Kidney glomerular epithelial cell (primary cell): ENCODE results near the gene PLTP.

Experiments
- DNase-seq: peaks from one replicate; lab custom pipeline; 2025; lab: John Stamatoyannopoulos, UW

PLTP gene

DNA sequence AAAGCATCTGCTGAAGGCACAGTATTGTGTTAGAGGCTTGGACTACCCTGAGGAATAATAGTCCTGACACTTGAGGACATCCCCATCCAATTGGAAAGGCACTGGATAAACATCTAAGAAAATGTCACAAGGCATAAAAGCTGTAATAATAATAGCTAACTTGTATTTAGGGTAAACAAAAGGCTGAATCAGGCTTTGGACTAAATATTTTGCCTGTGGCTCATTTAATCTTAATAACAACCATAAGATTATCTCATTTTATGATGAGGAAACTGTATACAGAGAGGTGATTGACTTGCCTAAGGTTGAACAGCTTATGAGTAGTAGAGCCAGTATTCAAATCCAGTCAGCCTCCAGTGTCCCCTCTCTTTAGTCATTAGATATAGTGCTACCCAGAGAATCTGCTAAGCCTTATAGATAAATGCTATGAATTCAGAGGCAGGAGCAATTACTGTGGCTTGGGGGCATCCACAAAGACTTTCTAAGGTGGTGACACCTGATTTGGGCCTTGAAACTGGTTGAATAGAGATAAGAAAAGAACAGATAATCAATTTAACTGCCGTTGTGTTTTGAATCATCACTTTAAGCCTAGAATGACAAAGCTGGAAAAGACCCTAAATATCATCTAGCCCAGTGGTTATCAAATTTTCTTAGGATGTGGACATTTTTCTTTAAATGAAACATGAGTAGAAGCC, 38.4 kb downstream of the PLTP start:
- DNase-seq: no peak

DNA sequence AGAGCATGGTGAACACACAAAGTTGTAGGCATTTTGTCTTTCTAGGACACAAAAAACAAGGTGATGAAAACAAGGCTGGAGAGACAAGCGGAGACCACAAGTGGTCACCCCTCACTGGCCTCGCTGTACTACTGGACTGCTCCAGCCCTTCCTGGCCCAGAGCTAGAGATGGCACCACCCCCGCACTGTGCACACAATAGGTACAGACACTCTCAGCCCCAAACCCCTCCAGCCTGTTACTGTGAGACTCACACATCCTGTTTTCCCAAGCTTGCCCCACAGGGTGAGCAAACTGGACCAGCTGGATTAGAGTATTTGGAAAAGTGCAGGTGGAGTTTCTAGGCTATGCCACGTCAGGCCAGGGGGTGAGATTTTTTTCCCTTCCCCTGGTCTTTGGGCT, 39.3 kb downstream of the PLTP start:
- no peak for DNase-seq

DNA sequence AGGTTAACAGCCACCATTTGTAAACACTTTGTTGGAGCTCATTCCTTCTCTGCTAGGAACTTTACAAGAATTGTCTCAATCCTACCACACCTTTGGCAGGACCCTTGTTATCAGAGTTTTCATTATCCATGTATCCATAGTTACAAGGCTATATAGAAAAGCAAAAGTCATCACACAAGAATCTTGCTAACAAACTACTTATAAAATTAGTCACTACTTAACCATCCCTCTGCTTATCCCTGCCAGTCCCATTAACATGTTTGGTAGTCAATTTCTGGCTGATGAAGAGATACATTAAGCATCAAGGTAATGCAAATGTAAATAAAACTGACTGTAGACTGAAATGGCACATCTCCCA, 44.2 kb downstream of the PLTP start:
- peak; percentile 77 for DNase-seq

DNA sequence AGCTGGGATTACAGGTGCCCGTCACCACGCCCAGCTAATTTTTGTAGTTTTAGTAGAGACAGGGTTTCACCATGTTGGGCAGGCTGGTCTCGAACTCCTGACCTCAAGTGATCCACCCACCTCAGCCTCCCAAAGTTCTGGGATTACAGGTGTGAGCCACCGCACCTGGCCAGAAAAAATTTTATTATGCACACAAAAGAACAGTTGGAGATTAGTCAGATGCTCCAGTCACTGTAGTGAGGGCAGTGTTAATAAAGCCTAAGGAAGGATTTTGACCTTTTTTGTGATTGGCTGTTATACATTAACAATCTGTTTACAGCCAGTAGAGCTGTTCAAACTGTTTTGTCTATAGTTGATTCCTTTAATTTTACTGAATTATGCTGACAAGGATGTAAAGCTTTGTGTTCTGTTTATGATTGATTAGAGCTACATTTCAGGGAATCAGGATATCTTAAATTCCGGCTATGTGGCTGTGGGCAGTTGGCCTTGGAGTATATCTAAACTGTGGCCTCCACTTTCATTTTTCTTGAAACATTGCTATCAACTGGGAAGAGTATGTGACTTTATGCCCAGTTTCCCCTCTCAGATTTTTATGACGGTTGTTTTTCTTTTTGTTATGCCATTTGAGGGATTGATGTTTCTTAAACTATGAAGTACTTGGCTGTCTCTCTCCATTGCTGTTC, 44.7 kb downstream of the PLTP start:
- DNase-seq: no peak

DNA sequence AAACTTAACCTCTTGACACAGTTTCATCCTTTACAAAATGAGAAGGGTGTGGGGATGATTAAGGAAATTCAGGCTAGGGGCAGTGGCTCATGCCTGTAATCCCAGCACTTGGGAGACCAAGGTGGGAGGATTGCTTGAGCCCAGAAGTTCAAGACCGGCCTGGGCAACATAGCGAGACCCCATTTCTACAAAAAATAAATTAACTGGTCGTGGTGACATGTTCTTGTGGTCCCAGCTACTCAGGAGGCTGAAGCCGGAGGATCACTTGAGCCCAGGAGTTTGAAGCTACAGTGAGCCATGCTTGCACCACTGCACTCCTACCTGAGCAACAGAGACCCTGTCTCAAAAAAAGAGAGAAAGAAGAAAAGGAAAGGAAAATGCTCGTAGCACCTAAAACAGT, 45.5 kb downstream of the PLTP start:
- no peak for DNase-seq

DNA sequence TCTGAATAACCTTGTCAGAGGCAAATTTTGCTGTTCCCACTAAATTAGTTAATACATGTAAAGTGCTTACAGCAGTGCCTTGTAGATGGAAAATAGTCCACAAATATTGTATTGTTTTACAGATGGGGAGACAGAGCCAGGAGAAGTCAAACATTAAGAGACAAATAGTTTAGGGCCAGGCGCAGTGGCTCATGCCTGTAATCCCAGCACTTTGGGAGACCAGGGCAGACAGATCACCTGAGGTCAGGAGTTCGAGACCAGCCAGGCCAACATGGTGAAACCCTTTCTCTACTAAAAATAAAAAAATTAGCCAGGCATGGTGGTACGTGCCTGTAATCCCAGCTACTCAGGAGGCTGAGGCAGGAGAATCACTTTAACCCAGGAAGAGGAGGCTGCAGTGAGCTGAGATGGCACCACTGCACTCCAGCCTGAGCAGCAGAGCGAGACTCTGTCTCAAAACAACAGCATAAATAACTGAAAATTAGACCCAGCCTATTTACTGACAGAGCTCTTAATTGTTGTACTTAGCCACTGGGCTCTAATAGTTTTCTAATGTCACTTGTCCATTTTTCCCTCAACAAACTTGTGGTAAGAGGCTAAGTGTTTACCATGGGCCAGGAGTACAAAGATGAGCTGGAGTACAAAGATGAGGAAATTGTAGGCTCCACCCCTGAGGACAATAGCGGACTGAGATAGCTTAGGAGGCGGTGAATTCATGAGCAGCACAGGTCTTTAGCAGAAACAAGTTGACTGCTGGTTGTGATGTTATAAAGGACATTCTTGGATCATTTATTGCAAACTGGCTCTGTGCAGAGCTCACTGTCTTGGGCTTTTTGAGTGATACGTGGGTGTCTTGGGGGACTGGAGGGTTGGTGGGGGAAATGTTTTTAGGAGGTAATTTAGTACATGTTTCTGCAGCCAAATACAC, 48.1 kb downstream of the PLTP start:
- no peak for DNase-seq

DNA sequence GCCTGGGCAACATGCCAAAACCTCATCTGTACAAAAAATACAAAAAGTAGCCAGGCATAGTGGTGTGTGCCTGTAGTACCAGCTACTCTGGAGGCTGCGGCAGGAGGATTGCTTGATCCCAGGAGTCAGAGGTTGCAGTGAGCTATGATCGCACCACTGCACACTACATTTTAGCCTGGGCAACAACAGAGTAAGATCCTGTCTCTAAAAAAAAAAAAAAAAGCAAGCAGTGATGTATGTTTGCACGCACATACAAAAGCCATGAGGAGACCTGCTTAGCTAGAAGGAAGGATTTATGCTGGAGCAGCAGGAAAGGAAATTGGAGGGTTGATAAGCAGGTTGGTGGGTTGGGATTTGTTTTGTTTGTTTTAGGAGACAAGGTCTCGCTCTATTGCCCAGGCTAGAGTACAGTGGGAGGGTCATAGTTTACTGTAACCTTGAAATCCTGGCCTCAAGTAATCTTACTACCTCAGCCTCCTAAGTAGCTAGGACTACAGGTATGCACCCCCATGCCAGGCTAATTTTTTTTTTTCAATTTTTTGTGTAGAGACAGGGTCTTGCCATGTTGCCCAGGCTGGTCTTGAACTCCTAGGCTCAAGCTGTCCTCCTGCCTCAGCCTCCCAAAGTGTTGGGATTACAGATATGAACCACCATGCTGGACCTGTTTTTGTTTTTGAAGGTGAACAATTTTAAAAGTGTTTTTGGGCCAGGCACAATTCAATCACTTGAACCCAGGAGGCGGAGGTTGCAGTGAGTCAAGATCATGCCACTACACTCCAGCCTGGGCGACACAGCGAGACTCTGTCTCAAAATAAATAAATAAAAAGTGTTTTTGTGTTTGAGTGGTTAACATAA, 50.5 kb downstream of the PLTP start:
- DNase-seq: no peak

DNA sequence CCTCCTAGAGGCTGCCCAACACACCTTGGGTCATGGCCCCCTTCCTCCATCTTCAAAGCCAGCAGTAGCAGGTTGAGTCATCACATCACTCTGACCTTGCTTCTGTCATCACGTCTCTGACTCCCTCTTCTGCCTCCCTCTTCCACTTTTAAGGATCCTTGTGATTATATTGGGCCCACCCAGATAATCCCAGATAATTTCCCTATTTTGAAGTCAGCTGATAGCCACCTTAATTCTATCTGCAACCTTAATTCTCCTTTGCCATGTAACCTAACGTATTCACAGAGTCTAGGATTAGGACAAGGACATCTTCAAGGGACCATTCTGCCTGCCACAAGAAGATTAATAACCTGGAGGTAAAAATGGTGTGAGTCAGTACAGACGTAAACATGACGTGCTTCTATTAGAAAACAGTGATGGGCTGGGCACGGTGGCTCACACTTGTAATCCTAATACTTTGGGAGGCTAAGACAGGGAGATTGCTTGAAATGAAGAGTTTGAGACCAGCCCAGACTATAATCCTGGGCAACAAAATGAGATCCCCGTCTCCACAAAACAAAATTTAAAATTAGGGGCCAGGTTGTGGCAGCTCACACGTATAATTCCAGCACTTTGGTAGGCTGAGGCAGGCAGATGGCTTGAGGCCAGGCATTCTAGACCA, 51.3 kb downstream of the PLTP start:
- no peak for DNase-seq

DNA sequence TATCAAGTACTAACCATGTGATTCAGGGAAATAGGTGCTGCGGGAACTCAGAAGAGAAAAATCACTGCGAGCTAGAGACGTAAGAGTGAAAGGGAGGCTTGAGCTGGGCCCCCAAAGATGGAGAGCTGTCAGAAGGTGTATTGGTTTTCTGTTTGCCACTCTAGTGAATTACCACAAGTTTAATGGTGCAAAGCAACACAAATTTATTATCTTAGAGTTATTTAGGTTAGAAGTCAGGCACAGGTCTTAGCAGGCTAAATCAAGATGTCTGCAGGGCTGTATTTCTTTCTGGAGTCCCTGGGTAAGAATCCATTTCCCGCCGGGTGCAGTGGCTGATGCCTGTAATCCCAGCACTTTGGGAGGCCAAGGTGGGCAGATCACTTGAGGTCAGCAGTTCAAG, 52.0 kb downstream of the PLTP start:
- DNase-seq: no peak

DNA sequence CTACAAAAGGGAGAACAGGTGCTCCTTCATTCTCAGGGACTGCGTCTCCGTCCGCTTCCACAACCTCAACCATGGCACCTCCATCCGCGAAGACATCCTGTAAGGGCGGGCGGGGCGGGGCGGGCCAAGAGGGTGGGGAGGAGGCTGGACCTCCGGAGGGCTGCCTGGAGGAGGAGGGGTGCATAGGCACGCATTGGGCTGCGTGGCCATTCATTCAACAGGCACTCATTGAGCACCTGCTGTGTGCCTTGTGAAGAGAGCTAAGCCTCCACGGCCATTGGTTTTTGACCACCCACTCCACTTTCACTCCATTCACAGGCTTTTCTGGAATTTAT, 54.1 kb downstream of the PLTP start:
- DNase-seq: no peak

DNA sequence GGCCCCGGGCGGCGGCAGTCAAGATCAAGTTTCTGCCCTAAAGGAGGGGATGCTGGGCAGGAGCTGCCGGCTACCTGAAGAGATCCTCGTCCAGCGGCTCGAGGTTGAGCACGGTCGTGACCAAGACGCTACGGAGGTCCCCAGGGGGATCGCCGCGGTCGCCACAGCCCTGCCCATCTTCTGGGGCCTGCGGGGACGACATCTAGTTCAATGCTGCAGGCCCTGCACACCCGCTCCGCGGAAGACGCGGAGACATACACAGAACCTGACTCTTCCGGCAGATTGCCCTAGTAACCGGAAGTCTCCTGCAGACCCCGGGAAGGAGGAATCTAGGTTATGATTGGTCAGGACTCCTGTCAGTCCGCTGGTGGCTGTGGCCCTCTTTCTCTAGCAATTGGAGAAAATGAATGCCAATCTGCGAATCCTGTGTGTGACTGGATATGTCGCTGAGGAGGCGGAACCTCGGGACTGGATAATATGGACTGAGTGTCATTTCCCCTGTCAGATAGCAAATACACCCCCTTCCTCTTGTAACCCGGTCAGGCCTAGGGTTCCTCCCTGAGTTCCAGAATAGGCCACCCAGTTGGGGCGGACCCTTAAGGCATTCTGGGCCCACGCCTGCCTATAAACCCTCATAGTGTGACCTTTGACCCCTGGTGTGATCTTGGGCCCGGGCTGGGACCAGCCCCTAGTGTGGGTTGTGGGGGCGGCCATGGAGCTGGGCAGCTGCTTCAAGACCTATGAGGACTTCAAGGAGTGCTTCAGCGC, 54.7 kb downstream of the PLTP start, which contains the start of the genes ACOT8 and ZSWIM3:
Gene ACOT8 (minus strand): TSS at position 279 of the 768 bp plus-strand sequence. CDS start 77 bp downstream, at position 202.
Gene ZSWIM3 (plus strand): TSS at position 501 of the 768 bp plus-strand sequence. CDS start 212 bp downstream, at position 713.
- DNase-seq: peak; percentile 100

DNA sequence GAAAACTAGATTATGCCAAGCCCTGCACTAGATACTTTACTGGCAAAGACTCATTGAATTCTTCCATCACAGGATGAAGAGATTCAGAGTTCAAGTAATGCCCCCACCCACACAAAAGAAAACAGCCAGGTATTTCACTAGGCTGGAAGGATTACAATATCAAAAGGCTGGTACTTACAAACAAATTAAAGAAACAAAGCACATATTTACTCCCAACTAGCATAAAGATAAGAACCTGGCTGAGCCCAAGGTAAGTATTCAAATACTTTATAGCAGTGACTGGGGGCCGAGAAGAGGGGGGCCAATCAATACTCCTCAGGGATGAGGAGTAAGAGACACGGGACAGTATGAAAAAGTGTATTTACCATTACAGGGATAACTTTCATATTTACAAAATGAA, 58.5 kb downstream of the PLTP start:
- DNase-seq: no peak

DNA sequence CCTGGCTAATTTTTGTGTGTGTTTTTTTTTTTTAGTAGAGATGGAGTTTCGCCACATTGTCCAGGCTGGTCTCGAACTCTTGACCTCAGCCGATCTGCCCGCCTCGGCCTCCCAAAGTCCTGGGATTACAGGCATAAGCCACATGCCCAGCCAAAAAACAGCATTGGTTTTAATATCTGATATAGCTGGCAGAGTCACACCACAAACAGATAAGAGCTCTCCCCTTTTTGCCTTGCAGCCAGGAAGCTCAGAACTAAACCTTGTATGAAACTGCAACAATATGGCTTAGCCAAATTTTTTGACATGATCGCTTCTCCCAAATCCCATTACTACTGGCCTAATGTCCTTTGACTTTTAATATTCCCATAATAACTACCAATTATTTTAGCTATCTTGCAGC, 59.6 kb downstream of the PLTP start:
- no peak for DNase-seq

DNA sequence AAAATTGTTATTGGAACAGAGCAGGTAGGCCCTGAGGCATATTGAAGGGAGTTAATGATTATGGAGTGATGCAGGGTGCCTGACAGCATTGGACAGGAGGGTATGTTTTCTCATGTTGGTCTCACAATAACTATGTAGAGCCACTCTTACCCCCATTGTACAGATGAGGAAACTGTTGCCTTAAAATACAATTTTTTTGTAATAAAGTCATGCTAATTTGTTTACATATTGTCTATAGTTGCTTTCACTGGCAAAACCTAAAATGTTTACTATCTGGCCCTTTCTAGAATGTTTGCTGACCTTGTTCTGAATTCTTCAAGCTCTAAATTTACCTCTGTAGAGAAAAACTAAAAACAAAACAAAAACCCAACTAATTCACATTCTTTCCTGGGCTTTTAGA, 60.5 kb downstream of the PLTP start:
- no peak for DNase-seq

DNA sequence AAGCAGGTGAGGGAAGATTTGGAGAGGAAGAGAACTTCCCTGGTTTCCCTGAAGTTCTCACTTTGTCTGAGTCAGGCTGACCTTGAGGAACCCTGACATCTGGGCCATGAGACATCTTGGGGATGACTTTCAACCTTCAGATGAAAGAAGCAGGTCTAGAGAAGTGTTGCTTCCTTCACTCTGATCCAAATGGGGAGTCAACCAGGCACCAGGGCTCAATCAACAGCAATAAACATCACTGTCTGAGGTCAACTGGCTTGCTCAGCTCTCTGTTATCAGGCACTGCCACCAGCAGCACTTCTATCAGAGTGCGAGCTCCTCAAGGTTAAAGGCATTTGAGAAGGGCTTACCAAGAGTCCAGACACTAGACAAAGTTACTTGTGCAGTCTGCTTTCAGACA, 61.0 kb downstream of the PLTP start:
- no peak for DNase-seq

DNA sequence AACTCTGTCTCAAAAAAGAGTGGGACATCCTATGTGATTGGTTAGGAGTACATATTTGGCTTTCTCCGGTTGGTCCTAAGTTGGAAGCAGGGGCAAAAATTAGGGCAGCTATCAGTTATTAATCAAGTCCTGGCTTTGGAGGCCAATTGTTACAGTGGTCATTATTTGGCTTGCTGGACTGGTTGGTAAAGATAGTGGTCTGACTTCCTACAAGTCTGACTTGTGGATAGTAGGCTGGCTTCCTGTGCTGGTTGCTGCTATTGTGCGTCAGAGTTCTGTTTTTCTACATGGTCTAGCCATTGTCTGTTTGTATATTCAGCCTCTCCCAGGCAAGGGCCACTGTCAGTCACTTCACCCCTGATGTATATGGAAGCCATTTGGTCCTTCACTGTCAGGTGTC, 61.7 kb downstream of the PLTP start:
- no peak for DNase-seq

DNA sequence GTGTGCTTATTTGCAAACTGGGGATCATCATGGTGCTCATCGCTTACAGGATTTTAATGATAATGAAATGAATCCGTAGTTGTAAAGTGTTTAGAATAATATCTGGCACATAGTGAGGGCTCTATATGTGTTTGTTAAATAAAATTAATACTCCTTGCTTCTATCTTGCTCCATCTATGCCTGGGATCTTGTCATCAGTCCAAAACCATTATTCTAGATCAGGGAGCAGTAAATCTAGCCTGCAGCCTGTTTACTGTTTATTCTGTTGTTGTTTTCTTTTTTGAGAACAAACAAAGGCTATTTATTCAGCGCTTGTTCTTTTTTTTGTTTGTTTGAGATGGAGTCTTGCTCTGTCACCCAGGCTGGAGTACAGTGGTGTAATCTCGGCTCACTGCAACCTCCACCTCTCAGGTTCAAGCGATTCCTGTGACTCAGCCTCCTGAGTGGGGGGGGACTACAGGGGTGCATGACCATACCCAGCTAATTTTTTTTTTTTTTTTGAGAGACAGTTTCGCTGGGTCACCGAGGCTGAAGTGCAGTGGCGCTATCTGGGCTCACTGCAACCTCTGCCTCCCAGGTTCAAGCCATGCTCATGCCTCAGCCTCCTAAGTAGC, 62.9 kb downstream of the PLTP start:
- DNase-seq: no peak
